Astrocyte of the cerebellum (primary cell): ENCODE measurements around the gene H3-3A.
A peak's percentile ranks its signal among the peaks of the same experiment; 100 is the strongest.

ENCODE experiments used
- DNase-seq: peaks from one replicate; pipeline ENCODE4 v3.0.0-alpha.2; 2011; ENCODE audit warnings: low read depth
- H3K4me3 ChIP-seq: 2 replicates; pipeline ENCODE4 v1.5.1; 2011; ENCODE audit warnings: mild to moderate bottlenecking, low read depth, low read length, moderate library complexity
- CTCF ChIP-seq: IDR thresholded peaks from 2 replicates; pipeline ENCODE4 v1.5.1; 2012; ENCODE audit warnings: low read length, low read depth, moderate library complexity, mild to moderate bottlenecking; ENCODE audit errors: missing control alignments
- in situ Hi-C: cut with HindIII; loops from 2 replicates; pipeline ENCODE4 v1.10.0; 2017; ENCODE audit warnings: low sequenced_read_pairs

H3-3A gene

GRCh38 chr1:226034482-226034881, 28.0 kb upstream of the H3-3A start:
- no peak for TF ChIP-seq CTCF
- no peak overlapping the region for H3K4me3 ChIP-seq
- in situ Hi-C loops = no loop called here
- DNase-seq = peak; percentile 98

- DNase-seq = no peak
- no peak overlapping the region for H3K4me3 ChIP-seq
- no peak for TF ChIP-seq CTCF
- in situ Hi-C loops = no loop called here
Observed at GRCh38 chr1:226035915-226036314, 26.6 kb upstream of the H3-3A start.

- DNase-seq = no peak
- in situ Hi-C loops = no loop called here
- no peak for TF ChIP-seq CTCF
- H3K4me3 ChIP-seq = no peak overlapping the region
Observed at GRCh38 chr1:226038661-226039060, 23.9 kb upstream of the H3-3A start.

GRCh38 chr1:226041419-226041818, 21.1 kb upstream of the H3-3A start:
- in situ Hi-C loops = no loop called here

GRCh38 chr1:226044514-226045101, 17.9 kb upstream of the H3-3A start:
- in situ Hi-C loops = no loop called here
- no peak for TF ChIP-seq CTCF
- DNase-seq = no peak
- H3K4me3 ChIP-seq = no peak overlapping the region

More at GRCh38 chr1:226041419-226041818, 21.1 kb upstream of the H3-3A start:
- no peak for TF ChIP-seq CTCF
- no peak overlapping the region for H3K4me3 ChIP-seq
- DNase-seq = no peak

GRCh38 chr1:226046240-226046639, 16.3 kb upstream of the H3-3A start:
- in situ Hi-C loops = no loop called here
- H3K4me3 ChIP-seq = no peak overlapping the region
- TF ChIP-seq CTCF = no peak
- peak; percentile 71 for DNase-seq
